HG02642 (cell line): Measurements from ENCODE around the gene SH3RF3.

ENCODE experiments used
- ATAC-seq: cut with Tn5 transposase; IDR thresholded peaks from one replicate; pipeline ENCODE4 v1.9.1; 2021; ENCODE audit warnings: mild to moderate bottlenecking; ENCODE audit not compliant: unreplicated experiment, poor library complexity

The SH3RF3 gene

GRCh38 chr2:109128616-109129355, at the start of gene SH3RF3:
TSS of gene SH3RF3 (plus strand) at chr2:109129205.
- ATAC-seq, result peak; percentile 36

DNA sequence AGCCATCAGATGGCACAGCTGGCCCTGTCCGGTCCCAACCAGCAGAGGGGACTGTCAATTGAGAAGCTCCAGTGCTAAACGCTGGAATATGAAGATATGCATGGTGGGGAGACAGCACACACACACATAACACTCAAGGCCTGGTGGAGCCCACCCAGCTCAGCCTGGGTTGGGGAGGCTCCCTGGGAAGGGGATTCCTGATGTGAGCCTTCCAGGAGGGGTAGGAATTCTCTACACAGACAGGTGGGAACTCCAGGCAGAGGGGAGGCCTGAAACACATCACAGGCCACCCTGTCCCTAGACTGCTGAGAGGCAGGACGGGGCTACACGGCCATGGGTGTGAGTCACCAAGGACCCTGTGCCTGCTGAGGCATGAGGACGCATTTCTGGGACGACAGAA, 49.4 kb upstream of the SH3RF3 start:
- ATAC-seq, result no peak

DNA sequence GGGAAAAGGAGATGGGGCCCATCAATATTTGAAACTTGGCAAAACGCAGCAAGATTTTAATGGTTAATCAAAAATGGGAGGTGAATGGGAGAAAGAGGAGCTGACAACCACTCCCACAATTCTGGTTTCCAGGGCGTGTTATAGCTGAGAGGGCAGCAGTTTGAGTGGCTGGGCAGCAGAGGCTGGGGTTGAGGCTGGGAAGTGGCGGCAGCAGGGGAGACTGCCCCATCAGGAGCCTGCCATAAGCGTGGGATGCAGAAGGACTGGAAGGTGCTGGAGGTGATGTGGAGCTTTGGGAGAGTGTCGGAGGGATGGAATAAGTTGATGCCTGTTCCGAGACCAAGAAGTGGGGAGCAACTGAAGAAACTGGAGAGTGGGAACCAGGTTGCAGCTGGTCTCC, 48.9 kb upstream of the SH3RF3 start:
- ATAC-seq, result no peak

- no peak for ATAC-seq
These were observed 48.2 kb upstream of the SH3RF3 start for GRCh38 chr2:109080757-109081156.

GRCh38 chr2:109081374-109081773, 47.6 kb upstream of the SH3RF3 start:
- ATAC-seq, result no peak

DNA sequence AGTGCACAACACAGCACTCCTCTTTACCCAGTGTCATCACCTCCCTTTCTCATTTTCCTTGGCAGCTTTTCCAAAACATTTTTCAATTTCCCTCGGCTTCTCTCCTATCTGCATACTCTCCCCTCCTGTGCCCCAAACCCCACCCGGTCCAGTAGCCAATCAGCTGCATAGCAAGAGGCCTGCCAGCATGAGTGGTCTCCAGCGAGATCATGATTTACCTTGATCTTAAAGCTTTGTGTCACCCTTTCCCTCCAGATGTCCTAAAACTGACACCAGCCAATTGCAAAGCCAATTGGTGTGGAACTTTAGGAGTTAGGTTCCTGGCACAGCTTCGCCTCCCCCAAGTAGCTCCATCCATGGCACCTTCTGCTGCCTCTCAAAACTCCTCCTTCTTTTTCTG, 45.2 kb upstream of the SH3RF3 start:
- no peak for ATAC-seq

GRCh38 chr2:109084341-109084740, 44.7 kb upstream of the SH3RF3 start:
- ATAC-seq, result no peak

GRCh38 chr2:109085912-109086742, 42.9 kb upstream of the SH3RF3 start:
- ATAC-seq, result no peak

DNA sequence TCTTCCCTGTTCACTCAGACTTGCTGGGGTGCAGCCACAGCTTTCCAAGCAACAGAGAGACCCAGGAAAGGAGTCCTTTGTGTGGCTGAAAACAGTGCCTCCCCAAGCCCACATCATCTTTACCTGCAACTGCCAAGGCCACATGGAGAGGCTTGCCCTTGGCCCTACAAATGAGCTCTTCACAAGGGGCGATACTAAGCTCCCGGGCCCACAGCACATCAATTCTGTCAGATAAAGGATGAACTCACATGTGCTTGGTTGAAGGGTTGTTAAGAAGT, 42.3 kb upstream of the SH3RF3 start:
- ATAC-seq, result no peak

- ATAC-seq, result no peak
These were observed 41.8 kb upstream of the SH3RF3 start for GRCh38 chr2:109087055-109087663.

DNA sequence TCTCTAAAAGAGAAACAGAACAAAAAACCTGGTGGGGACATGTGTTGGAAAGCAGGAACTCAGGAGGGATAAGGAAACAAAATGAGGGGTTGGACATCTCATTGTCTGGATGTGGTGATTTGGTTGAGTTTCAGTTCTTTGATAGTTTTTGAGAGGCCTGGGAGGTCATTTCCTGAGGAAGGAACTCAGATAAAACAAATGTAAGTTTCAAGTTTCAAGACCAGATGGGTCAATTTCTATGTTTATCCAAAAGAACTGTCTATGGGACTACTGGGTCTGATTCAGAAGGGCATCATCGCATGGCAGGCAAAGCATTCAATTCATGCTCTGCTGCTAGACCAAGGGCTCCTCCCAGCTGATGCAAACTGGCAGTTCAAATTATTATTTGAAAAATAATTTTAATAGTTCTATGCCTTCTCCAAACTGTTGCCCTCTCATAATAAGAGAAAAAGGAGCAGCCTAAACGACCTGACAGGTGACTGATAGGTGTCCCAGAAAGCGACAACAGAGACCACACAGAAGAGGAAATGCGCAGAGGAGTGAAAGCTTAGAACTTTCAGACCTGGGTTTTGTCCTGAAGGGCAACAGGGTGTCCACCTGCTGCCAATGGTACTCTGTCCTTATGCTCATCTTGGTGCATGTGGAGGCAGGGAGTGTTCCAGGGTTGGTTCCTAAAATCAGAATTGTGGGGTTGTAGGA, 39.3 kb upstream of the SH3RF3 start:
- ATAC-seq, result no peak

- no peak for ATAC-seq
These were observed 37.5 kb upstream of the SH3RF3 start for GRCh38 chr2:109091526-109091925.

DNA sequence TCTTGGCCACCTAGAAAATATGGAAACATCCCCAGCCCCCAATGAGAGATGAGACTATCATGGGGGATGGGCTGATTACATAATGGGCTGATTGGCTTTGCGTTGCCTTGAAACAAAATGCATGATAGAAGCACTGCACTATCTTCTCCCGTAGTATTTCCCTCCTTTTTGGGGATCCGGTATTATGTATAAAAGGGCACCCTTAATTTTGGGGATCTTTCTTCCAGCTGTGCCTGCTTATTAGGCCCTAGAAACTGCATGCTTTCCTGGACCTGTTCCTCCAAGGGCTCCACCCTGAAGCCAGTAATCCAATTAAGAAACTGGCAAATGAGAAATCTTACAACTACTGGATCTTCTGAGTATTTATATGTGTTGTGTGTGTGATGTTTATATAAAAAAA, 34.9 kb upstream of the SH3RF3 start:
- no peak for ATAC-seq

DNA sequence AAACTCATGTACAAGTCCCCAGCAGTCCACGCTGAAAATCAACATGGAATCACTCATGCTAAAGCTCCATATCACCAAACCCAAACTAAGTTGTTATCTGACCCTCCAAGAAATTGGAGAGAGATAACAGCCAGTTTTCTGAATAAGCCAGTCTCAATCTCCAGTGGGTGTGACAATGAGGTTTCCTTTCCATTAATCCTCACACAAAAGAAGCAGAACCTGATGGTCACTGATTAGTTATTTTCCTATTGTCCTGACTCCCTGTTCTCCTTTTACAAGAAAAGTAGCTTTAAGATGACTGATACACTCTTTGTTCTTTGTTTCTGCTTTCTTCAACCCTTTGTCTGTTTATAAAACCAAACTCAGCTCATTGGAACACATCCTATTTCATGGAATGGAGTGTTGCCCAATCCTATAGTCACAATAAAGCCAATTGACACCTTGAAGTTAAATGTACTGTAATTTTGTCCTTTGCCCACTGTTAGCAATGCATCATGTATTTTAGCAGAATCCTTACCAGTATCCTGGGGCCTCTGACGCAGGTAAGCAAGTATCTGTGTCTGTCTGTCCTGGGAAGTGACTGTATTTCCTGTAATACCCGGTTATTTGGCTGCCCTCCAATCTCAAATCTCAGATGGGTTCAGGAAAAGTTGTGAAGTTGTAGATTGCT, 30.6 kb upstream of the SH3RF3 start:
- no peak for ATAC-seq

GRCh38 chr2:109098921-109099273, 30.1 kb upstream of the SH3RF3 start:
- ATAC-seq, result no peak

DNA sequence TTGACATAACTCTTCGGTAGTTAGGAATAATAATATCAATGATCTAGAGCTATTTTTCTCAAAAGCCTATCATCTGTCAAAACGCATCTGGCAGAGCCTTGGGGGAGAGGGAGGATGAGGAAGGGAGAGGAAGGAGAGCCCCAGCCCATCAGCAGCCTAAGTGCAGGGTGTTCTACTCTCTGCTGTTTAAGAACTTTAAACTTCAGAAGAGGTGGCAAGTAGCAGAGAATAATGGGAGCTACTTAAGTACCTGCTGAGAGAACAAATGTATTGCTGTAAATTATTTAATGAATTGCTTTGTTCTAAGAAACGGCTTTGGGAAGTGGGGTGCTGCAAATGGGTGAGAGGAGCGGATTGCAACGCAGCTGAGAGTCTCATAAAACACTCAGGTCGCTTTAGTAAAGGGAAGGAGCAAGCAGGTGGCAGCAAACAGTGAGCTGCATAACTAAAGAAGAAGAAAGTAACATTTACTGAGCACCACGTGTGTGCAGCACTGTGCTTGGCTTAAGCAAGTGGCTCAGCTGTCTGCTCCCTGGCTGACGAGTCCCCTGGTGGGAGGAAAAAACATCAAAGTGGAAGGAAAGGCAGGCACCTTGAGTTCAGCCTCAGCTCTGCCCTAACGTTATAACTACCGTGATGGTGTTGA, 26.3 kb upstream of the SH3RF3 start:
- ATAC-seq, result no peak

- ATAC-seq, result no peak
These were observed 23.9 kb upstream of the SH3RF3 start for GRCh38 chr2:109105113-109105512.

DNA sequence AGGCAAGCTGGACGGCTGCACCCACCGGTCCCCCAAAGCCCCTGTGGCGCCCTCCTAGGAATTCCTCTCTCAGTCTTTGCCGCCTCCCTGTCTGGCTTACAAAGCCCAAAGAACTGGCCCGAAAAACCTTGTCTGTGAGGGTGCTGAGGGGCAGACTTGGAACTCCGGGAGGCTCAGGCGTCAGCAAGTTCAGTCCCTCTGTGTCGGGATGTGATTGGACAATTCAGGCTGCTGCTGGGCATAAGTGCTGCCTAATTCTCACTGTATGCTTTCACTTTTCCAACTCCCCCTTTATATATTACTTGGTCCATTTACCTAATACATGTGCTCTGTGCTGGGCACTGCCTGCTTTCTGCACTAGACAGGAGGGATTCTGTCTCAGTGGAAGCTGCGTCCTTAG, 20.3 kb upstream of the SH3RF3 start:
- ATAC-seq, result no peak

GRCh38 chr2:109109342-109109741, 19.7 kb upstream of the SH3RF3 start:
- ATAC-seq, result no peak

GRCh38 chr2:109110170-109110569, 18.8 kb upstream of the SH3RF3 start:
- ATAC-seq, result no peak
